IMR-90 (cell line): Measurements from ENCODE around the gene UPF1. TPM values are rescaled to one million over a fixed set of nuclear protein-coding genes. Genes with fewer than 3 reads are reported as not detected.

Experiments
- ATAC-seq: fragments of 200-7000 bp; cut with Tn5 transposase; 2 replicates; pipeline ENCODE4 v1.9.1; 2020; ENCODE audit warnings: low read depth, mild to moderate bottlenecking, moderate library complexity
- BruUV-seq: library from RNA; stranded (reverse); fragments of 400-500 nt; replicated peaks from 2 replicates; lab custom pipeline; 2021; lab: Mats Ljungman, UMichigan
- CTCF ChIA-PET: fragments of 300-600 bp; formaldehyde crosslinking; extraction: SDS; loops from one replicate; lab custom pipeline; 2021; ENCODE audit warnings: antibody characterized with exemption; lab: Yijun Ruan, JAX
- POLR2A ChIA-PET: fragments of 300-600 bp; sonication (Branson Sonifier 250); formaldehyde crosslinking; loops from one replicate; lab custom pipeline; 2022; ENCODE audit warnings: antibody characterized with exemption; ENCODE audit not compliant: unreplicated experiment; lab: Charles Lee
- DNase-seq: peaks from one replicate; pipeline ENCODE4 v3.0.0; 2013
- H2AFZ ChIP-seq: replicated peaks from 2 replicates; pipeline ENCODE3; 2013; ENCODE audit warnings: low read length, mild to moderate bottlenecking; ENCODE audit not compliant: poor library complexity
- H2AK5ac ChIP-seq: 2 replicates; pipeline ENCODE4 v1.6.1; 2013; ENCODE audit warnings: low read depth, low read length, inconsistent platforms
- H2AK9ac ChIP-seq: replicated peaks from 2 replicates; pipeline ENCODE3; 2013; ENCODE audit warnings: mild to moderate bottlenecking, low read depth, low read length, moderate library complexity; ENCODE audit not compliant: poor library complexity
- H2BK120ac ChIP-seq: 2 replicates; pipeline ENCODE4 v1.6.1; 2013; ENCODE audit warnings: low read depth, low read length, inconsistent platforms
- H2BK15ac ChIP-seq: 3 replicates; pipeline ENCODE4 v1.6.1; 2013; ENCODE audit warnings: low read depth, low read length, inconsistent platforms
- H2BK20ac ChIP-seq: 2 replicates; pipeline ENCODE4 v1.6.1; 2013; ENCODE audit warnings: low read depth, mild to moderate bottlenecking, inconsistent platforms, low read length, moderate library complexity
- H2BK5ac ChIP-seq: 2 replicates; pipeline ENCODE4 v1.6.1; 2013; ENCODE audit warnings: mild to moderate bottlenecking, low read depth, low read length, inconsistent platforms; ENCODE audit not compliant: poor library complexity, severe bottlenecking
- H3K14ac ChIP-seq: replicated peaks from 2 replicates; pipeline ENCODE4 v1.6.1; 2013; ENCODE audit warnings: low read depth, low read length, inconsistent platforms
- H3K18ac ChIP-seq: 2 replicates; pipeline ENCODE4 v1.6.1; 2013; ENCODE audit warnings: low read depth, low read length, control low read depth
- H3K23ac ChIP-seq: 2 replicates; pipeline ENCODE4 v1.6.1; 2013; ENCODE audit warnings: low read depth, low read length, inconsistent platforms
- H3K27ac ChIP-seq: 2 replicates; pipeline ENCODE4 v1.5.1; 2013; ENCODE audit warnings: mild to moderate bottlenecking, control low read depth, low read length; ENCODE audit not compliant: insufficient read depth
- H3K27me3 ChIP-seq: 2 replicates; pipeline ENCODE4 v1.6.1; 2013; ENCODE audit warnings: low read length; ENCODE audit not compliant: control insufficient read depth, insufficient read depth
- H3K36me3 ChIP-seq: 2 replicates; pipeline ENCODE4 v1.6.1; 2013; ENCODE audit warnings: low read length, mixed read lengths; ENCODE audit not compliant: control insufficient read depth, insufficient read depth
- H3K4ac ChIP-seq: 2 replicates; pipeline ENCODE4 v1.6.1; 2013; ENCODE audit warnings: low read depth, low read length, inconsistent platforms
- H3K4me1 ChIP-seq: 2 replicates; pipeline ENCODE4 v1.6.1; 2013; ENCODE audit warnings: low read length, mixed read lengths; ENCODE audit not compliant: control insufficient read depth, insufficient read depth
- H3K4me2 ChIP-seq: 2 replicates; pipeline ENCODE4 v1.6.1; 2013; ENCODE audit warnings: low read depth, mild to moderate bottlenecking, control low read depth, low read length, moderate library complexity
- H3K4me3 ChIP-seq: 2 replicates; pipeline ENCODE4 v1.5.1; 2013; ENCODE audit warnings: low read depth, mild to moderate bottlenecking, control low read depth, low read length, moderate library complexity; ENCODE audit not compliant: insufficient read depth
- H3K56ac ChIP-seq: 2 replicates; pipeline ENCODE4 v1.6.1; 2013; ENCODE audit warnings: low read length, inconsistent platforms; ENCODE audit not compliant: insufficient read depth; ENCODE audit errors: extremely low read depth
- H3K79me1 ChIP-seq, 2 experiments: 2 replicates each; pipeline ENCODE4 v1.6.1; 2013; ENCODE audit warnings: low read length in 2 of 2, inconsistent platforms in 1 of 2, low read depth in 1 of 2
- H3K9ac ChIP-seq: 2 replicates; pipeline ENCODE4 v1.6.1; 2013; ENCODE audit warnings: low read depth, low read length, control low read depth
- H3K9me1 ChIP-seq: 2 replicates; pipeline ENCODE4 v1.6.1; 2013; ENCODE audit warnings: low read length, inconsistent platforms; ENCODE audit not compliant: insufficient read depth
- H3K9me3 ChIP-seq: 2 replicates; pipeline ENCODE4 v1.6.1; 2013; ENCODE audit warnings: low read length; ENCODE audit not compliant: control insufficient read depth, insufficient read depth
- H4K20me1 ChIP-seq: 2 replicates; pipeline ENCODE4 v1.6.1; 2013; ENCODE audit warnings: low read length, inconsistent platforms; ENCODE audit not compliant: insufficient read depth
- H4K5ac ChIP-seq: 2 replicates; pipeline ENCODE4 v1.6.1; 2013; ENCODE audit warnings: mild to moderate bottlenecking, low read depth, low read length, control low read depth
- H4K8ac ChIP-seq, 2 experiments: 2 replicates each; pipeline ENCODE4 v1.6.1; 2013; ENCODE audit warnings: low read depth in 2 of 2, low read length in 2 of 2, control low read depth in 1 of 2, inconsistent platforms in 1 of 2
- H4K91ac ChIP-seq: 2 replicates; pipeline ENCODE4 v1.6.1; 2013; ENCODE audit warnings: low read depth, low read length, inconsistent platforms; ENCODE audit not compliant: insufficient read depth
- BHLHE40 ChIP-seq: fragments of 150-350 bp; IDR thresholded peaks from 2 replicates; pipeline ENCODE4 v1.6.1; 2016; ENCODE audit warnings: mild to moderate bottlenecking, low read depth, low read length
- CEBPB ChIP-seq: IDR thresholded peaks from 2 replicates; pipeline ENCODE4 v1.6.1; 2012; ENCODE audit warnings: low read depth, low read length, improper control_type of control experiment
- ELK1 ChIP-seq: fragments of 150-350 bp; IDR thresholded peaks from 2 replicates; pipeline ENCODE4 v1.6.1; 2016; ENCODE audit warnings: low read depth, mild to moderate bottlenecking, low read length, moderate library complexity, borderline replicate concordance
- MAZ ChIP-seq: IDR thresholded peaks from 2 replicates; pipeline ENCODE4 v1.6.1; 2012; ENCODE audit warnings: low read depth, mild to moderate bottlenecking, low read length, improper control_type of control experiment, moderate library complexity, borderline replicate concordance
- NFE2L2 ChIP-seq: fragments of 150-350 bp; IDR thresholded peaks from 2 replicates; pipeline ENCODE4 v1.6.1; 2016; ENCODE audit warnings: low read depth, mild to moderate bottlenecking, low read length
- RAD21 ChIP-seq: IDR thresholded peaks from 2 replicates; pipeline ENCODE4 v1.6.1; 2012; ENCODE audit warnings: low read length, improper control_type of control experiment
- RCOR1 ChIP-seq: IDR thresholded peaks from 2 replicates; pipeline ENCODE4 v1.6.1; 2012; ENCODE audit warnings: mild to moderate bottlenecking, low read length, improper control_type of control experiment; ENCODE audit not compliant: insufficient replicate concordance
- RFX5 ChIP-seq: IDR thresholded peaks from 2 replicates; pipeline ENCODE4 v1.8.0; 2012; ENCODE audit warnings: low read depth, mild to moderate bottlenecking, low read length, moderate library complexity
- SMC3 ChIP-seq: fragments of 150-350 bp; IDR thresholded peaks from 2 replicates; pipeline ENCODE4 v1.6.1; 2016; ENCODE audit warnings: low read depth, mild to moderate bottlenecking, antibody characterized with exemption, low read length, moderate library complexity
- WGBS, 2 experiments: methylation state at CpG; one replicate each; pipeline versions ENCODE4 v1.1.5 to v1.1.7; 2013; ENCODE audit warnings: missing lambda C conversion rate in 2 of 2; ENCODE audit not compliant: insufficient read length in 1 of 2; ENCODE audit errors: extremely low coverage in 2 of 2; 5-methylcytosine and 5-hydroxymethylcytosine counted together
- dilution Hi-C: fragments of 300-500 bp; cut with HindIII; formaldehyde crosslinking; loops from one replicate; pipeline ENCODE4 v1.14.3; 2018; ENCODE audit warnings: low sequenced_read_pairs; ENCODE audit not compliant: unreplicated experiment
- in situ Hi-C: fragments of 300-500 bp; cut with MboI; formaldehyde crosslinking; loops from 3 replicates; pipeline ENCODE4 v1.14.3; 2019; ENCODE audit warnings: low sequenced_read_pairs, inconsistent platforms, mixed read lengths
- intact Hi-C: fragments of 100-400 bp; cut with micrococcal nuclease; formaldehyde crosslinking; loops from 2 replicates; pipeline ENCODE4 v1.10.0; 2022
- polyA plus RNA-seq, 3 experiments: library from polyadenylated mRNA; depleted of rRNA; stranded (reverse); fragments of >200 nt; gene quantifications; 2 replicates each; pipeline ENCODE4 v1.2.3, GENCODE V29; 2012; ENCODE audit warnings: low replicate concordance in 1 of 3
- total RNA-seq: library from RNA; depleted of rRNA; stranded (reverse); fragments of >200 nt; gene quantifications from 2 replicates; pipeline ENCODE4 v1.2.3, GENCODE V29; 2012

Gene UPF1
- total and polyA plus RNA-seq, 2 of the 4 experiments (the other 2 are of a cell fraction), result 31.2 to 50.3 TPM

- Histone ChIP-seq H3K27me3 (no peaks in the 10 kb centered on the region), H3K79me1 (peaks cover 26 to 63% of the 10 kb centered on the region in 2 experiments), H3K9me1 (no peaks in the 10 kb centered on the region; the same call in 1 of the 2 replicates), H4K91ac (no peak overlapping the region), H3K36me3 (peaks cover 46% of the 10 kb centered on the region), H3K23ac (no peak overlapping the region), H2AK5ac (no peak overlapping the region), H2AFZ (no peak overlapping the region), H3K14ac (no peak overlapping the region), H4K5ac (no peak overlapping the region), H2BK120ac (no peak overlapping the region), H2BK5ac (no peak overlapping the region), H3K18ac (no peak overlapping the region), H4K20me1 (peaks cover 45% of the 10 kb centered on the region), H3K9ac (no peak overlapping the region), H3K9me3 (no peaks in the 10 kb centered on the region), H2AK9ac (no peak overlapping the region), H2BK15ac (no peak overlapping the region), H3K4me3 (no peak overlapping the region), H3K27ac (no peak overlapping the region), H3K4me1 (no peaks in the 10 kb centered on the region), H4K8ac (no peak overlapping the region), H2BK20ac (no peak overlapping the region), H3K56ac (no peak overlapping the region), H3K4me2 (no peak overlapping the region), H3K4ac (no peak overlapping the region)
- dilution Hi-C loops, result no loop called here
- intact Hi-C loops, result no loop called here
- CTCF ChIA-PET, result no interaction called here
- ATAC-seq, result no peak
- TF ChIP-seq CEBPB (no peak), SMC3 (no peak), BHLHE40 (no peak), RFX5 (no peak), RCOR1 (no peak), ELK1 (no peak), MAZ (no peak), NFE2L2 (no peak), RAD21 (no peak)
- 100% methylated on average over 2 of the region's 5 CpGs; no CpG with 5 or more reads in 1 of the 2 experiments for WGBS, 2 experiments
- DNase-seq, result no peak
- in situ Hi-C loops, result no loop called here
- BruUV-seq, result no TSS peak
- POLR2A ChIA-PET, result no interaction called here
Observed at GRCh38 chr19:18913466-18913865, 81.7 kb downstream of the UPF1 start.
